Activated effector memory CD4-positive, alpha-beta T cell treated with anti-CD3 and anti-CD28 coated beads, Interleukin-2, amount 50 U/mL, for 16 hours (primary cell): ENCODE measurements around the gene PLEKHH2.
"Not testable (repeated sequence)": the region's sequence is repeated elsewhere in the genome, so short reads cannot be mapped to it uniquely, and the experiment has no call there.

Experiments used
- DNase-seq: peaks from one replicate; pipeline ENCODE4 v3.0.0-alpha.2; 2020

Gene PLEKHH2

DNA sequence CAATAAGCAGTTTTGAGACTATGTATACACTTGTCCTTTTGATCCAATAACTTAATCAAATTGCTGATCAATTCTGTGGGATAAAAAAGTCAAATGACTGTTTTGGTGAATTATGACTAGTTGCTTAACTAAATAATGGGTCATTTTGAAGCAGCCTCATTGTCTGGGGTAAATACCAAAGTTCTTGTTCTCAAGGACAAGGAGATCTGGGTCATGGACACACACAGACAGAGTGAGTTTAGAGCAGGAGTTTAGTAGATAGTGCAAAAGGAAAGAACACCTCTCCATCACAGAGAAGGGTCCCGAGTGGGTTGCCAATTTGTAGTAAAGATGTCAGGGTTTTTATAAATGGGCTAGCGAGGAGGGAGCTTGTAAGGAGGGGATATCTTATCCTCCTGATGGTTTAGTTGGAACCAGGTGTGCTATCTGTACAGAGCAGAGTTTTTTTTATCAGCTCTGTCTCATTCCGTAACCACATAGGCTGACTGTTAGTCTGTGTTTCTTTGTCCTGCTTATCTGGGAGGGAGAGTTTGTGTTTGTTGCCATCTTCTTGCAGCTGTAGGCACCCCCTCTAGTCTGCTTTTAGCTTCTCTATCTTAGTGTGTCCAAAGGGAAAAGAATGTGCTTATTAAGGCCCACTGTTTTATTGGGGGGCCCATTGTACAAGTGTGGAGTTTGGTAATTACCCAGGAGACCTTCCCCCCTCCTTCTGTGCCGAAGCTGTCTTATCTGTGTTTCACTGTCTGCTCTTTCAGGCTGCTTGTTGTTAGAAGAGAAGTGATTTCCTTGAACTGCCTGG lies 87.9 kb downstream of the PLEKHH2 start:
- DNase-seq = no peak

DNA sequence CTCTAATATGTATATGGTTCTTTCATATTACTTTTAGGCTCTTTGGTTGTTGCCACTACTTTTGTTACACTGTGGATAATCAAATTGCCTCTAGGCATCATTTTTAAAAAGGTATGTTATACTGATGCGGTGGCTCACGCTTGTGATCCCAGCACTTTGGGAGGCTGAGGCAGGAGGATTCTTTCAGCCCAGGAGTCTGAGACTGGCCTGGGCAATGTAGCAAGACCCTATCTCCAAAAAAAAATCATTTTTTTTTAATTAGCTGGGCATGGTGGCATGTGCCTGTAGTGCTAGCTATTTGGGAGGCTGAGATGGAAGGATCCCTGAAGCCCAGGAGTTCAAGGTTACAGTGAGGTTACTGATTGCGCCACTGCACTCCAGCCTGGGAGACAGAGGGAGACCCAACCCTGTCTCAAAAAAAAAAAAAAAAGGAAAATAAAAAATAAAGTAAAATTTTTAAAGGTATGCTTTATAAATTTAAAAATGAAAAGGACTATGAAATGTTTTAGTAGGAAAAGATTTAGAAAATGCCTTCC lies 88.7 kb downstream of the PLEKHH2 start:
- no peak for DNase-seq

DNA sequence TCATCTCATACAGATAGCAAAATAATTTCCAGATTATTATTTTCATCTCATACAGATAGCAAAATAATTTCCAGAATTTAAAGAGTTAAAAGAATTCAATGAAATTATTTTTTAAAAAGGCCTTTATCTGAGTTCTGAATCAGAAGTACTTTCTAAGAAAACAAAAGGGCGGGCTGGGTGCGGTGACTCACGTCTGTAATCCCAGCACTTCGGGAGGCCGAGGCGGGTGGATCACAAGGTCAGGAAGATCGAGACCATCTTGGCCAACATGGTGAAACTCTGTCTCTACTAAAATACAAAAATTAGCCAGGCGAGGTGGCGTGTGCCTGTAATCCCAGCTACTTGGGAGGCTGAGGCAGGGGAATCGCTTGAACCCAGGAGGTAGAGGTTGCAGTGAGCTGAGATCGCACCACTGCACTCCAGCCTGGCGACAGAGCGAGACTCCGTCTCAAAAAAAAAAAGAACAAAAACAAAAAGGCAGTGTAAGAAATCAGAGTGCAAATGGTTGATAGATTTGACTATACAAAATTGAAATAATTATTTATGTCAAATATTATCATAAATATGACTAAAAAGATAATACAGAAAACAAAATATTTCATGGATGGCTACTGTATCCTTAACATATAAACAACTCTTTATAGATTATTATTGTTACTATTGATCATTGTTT lies 90.0 kb downstream of the PLEKHH2 start:
- DNase-seq = not testable (repeated sequence)

DNA sequence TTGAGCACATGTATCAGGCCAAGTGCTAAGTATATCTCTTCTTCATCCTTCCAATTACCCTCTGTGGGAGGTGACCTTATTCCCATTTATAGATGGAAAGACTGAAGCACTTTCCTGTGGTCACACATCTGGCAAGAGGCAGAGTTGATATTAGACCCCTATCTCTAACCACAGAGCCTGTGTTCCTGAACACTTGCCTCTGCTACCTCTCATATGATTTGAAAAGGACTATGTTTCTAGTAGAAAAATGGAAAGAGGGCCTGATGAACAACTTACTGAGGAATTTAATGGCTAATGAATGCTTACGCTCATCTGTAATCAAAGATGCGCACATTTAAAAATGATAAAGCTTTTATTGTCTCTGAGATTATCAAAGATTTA lies 90.6 kb downstream of the PLEKHH2 start:
- no peak for DNase-seq

DNA sequence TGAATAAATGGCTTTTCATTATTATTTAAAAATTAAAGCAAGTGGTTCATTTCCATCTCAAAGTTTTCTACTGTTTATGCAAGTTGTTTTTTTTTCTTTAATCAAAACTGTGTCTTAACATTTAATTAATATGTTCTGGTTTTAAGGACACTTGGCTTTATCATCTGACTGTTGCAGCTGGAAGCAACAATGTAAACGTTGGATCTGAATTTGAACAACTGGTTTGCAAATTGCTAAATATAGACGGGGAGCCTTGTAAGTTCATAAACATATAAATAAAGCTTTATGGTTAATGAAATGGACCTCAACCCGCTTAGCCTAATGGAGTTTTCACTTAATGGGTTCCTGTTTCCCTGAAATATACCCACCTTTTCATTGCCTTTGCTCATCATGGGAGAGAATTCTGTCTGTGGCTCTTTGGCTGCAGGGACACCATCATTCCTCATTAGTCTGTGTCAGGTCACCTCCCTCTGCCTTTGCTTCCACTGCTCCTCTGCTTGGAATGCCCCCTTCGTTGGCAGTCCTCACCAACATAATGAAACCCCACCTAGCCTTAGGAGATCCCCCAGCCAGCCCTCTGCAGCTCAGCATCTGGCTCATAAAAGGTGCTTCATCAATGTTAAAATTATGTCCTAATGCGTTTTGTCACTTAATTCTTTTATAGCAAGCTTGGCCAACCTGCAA lies 92.6 kb downstream of the PLEKHH2 start:
- no peak for DNase-seq

DNA sequence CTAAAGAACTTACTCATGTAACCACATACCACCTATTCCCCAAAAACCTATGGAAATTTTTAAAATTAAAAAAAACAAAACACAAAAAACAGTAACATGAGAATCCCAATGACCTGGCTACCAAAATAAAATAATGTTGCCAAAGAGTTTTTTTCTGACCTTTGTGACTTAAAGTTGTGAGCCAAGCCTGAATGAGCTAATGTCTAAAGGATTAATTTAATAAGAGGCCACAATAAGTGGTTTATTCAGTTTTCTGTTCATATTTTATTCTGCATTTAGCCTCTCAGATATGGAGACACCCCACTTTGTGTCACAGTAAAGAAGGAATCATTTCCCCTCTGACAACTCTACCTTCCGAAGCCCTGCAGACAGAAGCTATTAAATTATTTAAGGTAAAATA lies 94.2 kb downstream of the PLEKHH2 start:
- DNase-seq = no peak

DNA sequence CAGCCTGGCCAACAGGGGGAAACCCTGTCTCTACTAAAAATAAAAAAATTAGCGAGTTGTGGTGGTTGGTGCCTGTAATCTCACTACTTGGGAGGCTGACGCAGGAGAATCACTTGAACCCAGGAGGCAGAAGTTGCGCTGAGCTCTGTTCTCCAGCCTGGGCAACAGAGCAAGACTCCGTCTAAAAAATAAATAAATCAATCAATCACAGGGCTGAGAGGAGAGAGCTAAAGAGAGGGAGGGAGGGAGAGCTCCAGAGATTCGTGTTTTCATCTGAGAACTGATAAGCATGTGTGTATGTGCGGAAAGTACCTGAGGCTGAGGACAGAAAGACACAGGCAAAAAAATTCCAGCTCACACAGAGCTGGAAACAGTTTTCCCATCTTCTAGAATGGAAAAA lies 99.6 kb downstream of the PLEKHH2 start:
- no peak for DNase-seq

DNA sequence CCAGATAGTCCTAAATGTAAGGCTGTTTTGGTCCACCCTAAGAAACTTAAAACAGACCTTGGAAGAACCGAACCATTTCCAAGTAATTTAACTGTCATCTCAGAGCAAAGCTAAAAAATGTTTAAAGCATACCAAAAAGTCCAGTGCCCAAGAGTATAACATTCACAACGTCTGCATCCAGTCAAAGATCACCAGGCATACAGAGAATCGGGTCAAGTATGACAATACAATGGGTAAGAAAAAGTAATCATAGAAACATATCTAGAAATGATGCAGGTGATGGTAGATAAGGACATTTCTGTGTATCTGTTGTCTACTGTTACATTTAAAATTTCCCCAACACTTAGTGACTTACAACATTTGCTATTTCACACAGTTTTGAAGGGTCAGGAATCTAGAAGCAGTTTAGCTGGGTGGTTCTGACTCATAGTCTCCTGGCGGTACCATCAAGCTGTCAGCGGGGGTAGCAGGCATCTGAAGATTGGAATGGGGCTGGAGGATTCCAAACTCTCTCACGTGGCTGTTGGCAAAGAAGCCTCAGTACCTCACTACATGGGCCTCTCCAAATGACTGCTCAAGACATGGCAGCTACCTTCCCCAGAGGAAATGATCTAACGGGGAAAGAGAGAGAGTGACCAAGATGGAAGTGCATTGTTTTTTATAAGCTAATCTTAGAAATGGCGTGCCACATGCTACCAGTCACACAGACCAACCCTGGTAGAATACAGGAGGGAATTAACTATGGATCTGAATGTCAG lies 100.2 kb downstream of the PLEKHH2 start:
- no peak for DNase-seq

DNA sequence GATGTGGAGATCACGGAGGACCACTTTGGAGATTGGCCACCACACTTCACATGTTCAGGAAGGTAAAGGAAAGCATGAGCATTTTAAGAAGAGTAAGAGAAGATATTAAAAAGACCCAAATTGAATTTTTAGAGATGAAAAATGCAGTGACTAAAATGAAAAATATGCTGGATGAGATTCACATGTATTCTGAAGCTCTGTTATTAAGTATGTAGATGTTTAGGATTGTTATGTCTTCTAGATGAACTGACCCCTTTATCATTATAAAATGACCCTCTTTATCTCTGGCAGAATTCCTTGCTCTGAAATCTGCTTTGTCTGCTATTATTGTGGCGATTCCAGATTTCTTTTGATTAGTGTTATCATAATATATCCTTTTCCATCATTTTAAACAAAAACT lies 100.8 kb downstream of the PLEKHH2 start:
- DNase-seq = no peak

DNA sequence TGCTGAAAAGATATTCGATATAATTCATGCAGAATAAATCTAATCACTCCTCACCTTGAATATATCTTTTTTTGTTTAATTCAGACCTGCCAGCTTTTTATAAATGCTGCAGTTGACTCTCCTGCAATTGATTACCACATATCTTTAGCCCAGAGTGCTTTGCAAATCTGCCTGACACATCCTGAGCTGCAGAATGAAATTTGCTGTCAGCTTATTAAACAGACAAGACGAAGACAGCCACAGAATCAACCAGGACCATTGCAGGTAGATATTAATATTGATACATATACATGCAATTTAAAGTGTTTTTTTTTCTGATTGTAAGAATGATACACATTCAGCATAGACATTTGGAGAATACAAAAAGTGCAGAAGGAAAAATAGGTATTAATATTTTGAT lies 101.2 kb downstream of the PLEKHH2 start:
- DNase-seq = no peak

DNA sequence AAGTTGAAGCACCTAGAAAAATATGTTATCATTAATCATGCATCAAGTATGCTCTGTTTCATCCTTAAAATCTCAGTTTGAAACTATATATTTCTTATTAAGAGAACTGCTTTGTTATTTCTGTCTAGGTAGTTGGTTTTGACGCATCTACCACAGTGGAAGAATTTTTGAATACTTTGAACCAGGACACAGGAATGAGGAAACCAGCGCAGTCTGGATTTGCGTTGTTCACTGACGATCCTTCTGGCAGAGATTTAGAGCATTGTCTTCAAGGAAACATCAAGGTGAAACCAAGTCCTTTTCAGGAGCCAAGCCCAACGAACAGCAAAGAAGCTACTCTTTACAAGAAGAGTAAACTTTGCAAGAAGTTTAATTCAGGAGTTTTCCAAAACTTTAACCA lies 106.6 kb downstream of the PLEKHH2 start:
- no peak for DNase-seq

DNA sequence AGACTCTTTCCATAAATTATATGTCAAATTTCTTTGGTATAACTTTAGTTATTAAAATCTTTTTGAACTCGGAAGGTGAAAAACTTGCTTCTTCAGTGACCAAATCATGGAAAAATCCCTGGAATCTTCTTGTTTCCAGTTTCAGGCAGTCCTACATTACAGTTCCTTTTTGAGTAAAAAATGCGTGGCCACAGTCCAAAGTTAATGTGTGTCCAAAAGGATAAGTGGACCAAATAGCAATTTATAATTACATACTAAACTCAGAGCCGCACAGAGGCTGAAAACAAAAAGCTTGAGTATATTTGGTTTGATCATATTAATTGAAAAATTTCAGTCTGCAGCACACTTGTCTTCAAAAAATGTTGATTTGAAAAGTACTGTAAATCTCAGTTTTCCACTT lies 108.4 kb downstream of the PLEKHH2 start:
- no peak for DNase-seq

DNA sequence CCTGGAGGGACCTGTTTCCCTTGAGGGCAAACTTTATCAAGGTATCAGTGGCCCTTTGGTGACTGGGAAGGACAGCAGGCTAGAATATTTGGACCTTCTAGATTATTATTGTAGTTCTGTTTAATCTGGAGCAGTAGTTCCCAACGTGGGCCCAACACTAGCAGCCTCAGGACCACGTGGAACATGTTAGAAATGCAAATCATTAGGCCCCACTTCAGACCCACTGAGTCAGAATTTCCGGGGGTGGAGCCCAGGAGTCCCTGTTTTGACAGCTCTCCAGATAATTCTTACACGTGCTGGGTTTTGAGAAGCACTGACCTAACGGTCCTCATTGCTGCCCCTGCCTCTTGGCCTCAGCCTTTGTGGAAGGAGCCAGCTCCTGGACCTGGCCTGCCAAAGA lies 111.3 kb downstream of the PLEKHH2 start:
- no peak for DNase-seq

DNA sequence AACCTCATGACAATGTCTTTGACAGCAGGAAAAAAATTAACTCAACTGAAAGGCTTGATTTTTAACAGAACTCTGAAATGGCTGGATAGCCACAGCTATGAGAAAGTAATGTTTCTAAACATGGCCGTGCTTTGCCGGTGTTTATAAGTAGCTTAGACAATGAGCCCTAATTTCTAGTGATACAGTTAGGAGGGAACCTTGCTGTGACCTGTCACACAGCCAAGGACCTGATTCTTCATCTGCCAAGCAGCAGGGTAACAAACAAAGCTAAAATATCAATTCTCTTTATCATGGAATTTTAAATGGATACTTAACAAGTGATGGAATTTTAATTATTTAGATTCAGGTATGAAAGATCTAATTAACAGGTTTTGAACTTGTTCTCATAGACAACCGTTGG lies 112.5 kb downstream of the PLEKHH2 start:
- no peak for DNase-seq

DNA sequence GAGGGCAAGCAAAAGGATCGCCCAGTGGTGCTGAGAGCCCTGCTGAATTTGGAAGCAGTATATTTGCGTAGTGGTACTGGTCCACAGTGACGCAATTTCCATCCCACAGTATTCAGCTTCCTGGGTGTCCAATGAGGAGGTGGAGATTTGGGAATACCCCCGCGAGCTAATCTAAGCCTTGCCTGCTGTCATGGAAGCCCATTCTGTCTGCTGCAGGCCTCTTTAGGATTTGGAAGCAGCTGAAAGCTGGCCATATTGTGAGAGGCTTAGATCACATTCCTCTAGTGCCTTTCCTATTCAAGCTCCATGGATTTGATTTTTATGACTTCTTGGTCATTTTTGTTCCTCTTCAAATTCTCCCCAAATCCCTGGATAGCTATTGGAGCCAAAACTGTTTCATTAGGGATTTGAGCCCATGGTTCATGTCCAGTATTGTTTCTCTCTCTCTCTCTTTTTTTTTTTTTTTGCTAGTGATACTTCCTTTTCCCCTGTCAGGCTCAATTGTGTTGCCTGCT lies 114.5 kb downstream of the PLEKHH2 start:
- no peak for DNase-seq

DNA sequence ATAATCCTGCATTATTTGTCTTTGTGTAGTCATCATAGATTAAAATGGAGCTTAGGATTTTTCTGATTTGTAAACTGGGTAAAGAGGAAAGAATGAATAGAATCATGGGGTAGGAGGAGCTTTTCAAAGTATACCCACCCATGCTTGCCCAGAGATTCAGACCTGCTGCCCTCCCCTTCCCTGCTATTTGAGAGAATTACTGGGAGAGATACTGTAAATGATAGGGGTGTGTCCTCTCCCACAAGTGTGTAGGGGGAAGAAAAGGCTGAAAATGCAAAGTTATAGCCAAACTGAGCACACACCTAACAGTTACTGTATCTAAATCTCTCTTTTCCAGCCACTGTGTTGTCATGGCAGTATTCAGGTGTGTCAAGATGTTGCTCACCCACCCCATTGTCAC lies 115.2 kb downstream of the PLEKHH2 start:
- no peak for DNase-seq

DNA sequence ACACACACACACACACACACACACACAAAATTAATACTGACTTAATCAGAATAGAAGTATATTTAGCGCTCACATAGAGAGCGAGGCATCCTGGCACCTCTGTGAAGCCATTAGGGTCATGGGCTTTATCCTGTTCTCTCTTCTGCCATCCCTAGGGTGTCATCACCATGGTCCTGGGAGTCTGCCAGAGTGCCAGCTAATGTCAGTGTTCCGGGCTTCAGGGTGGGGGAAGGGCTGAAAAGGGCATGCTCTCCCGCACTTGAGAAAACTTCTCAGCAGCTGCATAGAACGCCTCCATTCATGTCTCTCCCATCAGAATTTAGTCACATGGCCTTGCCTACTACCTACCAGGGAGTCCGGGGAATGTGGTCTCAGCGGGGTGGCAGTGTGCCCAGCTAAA lies 117.1 kb downstream of the PLEKHH2 start:
- DNase-seq = no peak

DNA sequence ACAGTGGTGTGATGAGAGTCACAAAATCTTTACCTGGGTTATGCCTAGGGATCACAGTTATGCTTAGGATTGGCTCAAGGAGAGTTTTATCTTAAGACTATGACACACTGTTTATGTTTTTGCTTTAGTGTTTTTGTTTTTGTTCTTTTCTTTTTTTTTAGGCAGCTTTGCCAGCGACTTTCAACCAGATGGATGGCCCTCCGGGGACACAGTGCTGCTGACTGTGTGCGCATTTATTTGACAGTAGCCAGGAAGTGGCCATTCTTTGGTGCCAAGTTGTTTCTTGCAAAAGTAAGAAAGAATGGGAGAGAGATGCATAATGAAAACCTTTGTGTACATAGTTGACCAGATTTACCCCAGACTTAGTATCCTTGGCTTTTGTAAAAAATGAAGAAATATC lies 121.7 kb downstream of the PLEKHH2 start:
- no peak for DNase-seq

DNA sequence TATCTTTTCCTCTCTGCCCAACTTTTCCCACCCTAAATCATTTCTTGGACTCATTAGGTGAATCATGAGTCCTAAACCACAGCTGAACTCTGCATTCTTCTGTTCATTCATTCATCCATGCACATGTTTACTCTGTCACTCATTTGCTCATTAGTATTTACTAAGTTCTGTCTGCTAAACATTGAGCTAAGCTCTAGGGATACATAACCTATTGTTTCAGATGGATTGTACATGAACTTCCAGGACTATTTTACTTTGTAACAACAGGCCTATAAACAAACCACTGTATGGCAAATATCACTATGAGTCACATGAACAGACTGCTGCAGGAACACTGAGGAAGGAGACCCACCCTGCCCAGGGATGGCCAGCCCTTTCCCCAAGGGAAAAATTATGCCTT lies 122.1 kb downstream of the PLEKHH2 start:
- no peak for DNase-seq

DNA sequence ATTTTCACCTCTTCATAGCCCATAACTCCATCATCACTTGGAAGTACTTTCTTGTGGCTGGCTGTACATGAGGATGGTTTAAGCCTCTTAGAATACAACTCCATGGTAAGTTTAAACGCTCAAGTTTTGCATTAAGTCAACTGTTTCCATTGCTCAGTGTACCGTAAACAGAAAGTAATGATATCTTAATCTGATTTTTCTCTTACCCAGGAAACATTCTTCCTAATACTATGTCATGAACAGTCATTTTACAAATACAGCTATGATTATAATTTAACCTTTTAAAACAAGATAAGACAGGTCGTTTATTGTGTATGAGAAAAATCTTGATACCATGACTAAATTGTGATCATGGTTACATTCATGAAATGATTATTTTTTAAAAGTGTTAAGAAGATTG lies 125.2 kb downstream of the PLEKHH2 start:
- no peak for DNase-seq

DNA sequence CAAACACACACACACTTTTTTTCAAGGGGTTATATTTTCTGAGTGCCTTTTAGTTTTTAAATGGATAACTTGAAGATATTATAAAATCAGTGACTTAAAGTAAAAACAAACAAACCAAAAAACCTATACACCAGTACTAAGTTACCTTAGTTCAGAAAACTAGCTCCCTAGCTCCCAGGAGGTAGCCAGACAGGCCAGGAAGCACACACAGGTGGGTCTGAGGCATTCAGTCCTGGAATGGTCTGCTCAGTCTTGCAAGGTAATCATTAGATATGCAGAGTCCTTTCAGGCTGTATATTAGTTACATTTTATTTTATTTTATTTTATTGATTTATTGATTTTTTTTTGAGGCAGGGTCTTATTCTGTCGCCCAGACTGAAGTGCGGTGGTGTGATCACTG lies 126.0 kb downstream of the PLEKHH2 start:
- DNase-seq = no peak

DNA sequence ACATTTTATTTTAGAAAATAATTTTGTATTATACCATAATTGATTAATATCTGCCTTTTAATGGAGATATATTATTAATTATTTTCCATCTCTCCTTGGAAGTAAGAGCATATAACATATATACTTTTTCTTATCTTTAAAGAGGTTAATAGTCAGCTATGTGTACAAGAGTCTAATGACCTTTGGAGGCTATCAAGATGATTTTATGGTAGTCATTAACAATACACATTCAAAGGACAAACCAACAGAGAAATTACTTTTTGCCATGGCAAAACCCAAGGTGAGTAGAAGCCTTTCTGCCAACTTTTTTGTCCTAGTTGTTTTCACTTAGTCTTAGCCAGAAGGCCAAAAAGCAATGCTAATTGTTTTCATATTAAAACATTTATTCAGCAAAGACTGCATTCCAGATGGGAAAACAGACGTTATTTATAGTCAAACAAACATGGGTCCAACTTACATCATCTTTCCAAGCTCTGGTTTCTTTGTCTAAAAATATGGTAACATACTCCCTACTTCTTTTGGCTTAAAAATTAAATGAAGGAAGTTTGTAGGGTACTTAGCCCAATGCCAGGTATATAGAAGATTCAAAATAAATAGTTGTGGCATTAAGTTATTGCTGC lies 127.1 kb downstream of the PLEKHH2 start:
- no peak for DNase-seq

DNA sequence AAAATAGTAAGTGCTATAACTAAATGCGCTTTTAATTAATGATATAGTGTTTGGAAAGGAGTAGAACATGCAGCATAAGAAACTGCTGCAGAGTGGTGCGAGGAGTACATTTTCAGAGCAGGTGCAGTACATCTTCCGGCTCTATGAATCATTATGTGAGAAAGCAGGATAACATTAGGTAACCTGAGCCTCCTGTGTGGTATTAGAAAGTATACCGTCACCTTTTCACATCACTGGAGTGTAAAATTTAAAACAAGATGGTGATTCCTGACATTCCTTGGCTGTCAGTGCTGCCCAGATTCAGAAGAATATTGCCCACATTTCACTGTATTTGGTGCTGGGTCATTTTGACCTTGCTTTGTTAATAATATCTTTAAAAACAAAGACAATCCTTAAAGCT lies 128.9 kb downstream of the PLEKHH2 start:
- no peak for DNase-seq
